GM21529 (cell line): Measurements from ENCODE around the gene TIMELESS.
"Not testable (repeated sequence)": the region's sequence is repeated elsewhere in the genome, so short reads cannot be mapped to it uniquely, and the experiment has no call there.

Source experiments
- ATAC-seq: cut with Tn5 transposase; IDR thresholded peaks from one replicate; pipeline ENCODE4 v1.9.1; 2021; ENCODE audit not compliant: unreplicated experiment

TIMELESS gene

DNA sequence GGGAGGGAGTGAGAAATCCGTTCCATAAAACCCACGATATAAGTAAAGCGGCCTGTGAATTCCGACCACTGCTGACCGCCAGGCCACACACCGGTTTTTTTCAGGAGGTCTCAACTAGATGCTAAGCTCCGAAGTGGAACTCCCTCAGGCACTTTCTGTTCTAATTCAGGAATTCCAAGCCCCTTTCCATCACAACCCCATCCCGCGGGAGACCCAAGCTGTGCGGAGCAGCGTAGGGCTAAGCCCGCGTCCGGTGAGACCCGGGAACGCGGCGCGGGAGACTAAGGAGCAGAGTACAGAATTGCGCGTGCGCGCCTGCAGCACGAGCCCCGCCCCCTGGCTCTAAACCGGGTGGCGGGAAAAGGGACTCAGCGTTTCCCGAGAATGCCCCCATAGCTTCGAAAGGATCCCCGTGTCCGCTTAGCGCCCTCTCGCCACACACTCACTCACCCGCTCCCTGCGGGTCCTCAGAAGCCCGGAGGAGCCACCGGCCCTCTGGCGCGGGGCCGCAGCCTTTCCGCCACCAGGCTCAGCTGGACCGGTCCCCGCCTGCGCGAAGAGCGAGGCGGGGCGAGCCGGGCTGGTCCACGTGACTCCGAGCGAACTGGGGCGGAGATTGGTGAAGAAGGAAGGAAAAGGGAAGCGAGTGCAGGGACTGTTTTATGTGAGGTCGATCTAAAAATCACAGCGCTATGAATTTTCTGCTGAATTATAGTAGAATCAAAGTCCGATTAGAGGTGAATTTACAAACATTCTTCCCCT is at the start of gene TIMELESS:
TSS of gene TIMELESS (minus strand) at position 567 of the 762 bp plus-strand sequence. CDS start 15,256 bp downstream, outside the sequence.
- ATAC-seq = peak; percentile 93

- ATAC-seq = not testable (repeated sequence)
These were observed 49.1 kb upstream of the TIMELESS start for GRCh38 chr12:56498126-56498902.

- ATAC-seq = not testable (repeated sequence)
These were observed 47.5 kb upstream of the TIMELESS start for GRCh38 chr12:56496704-56497103.

GRCh38 chr12:56494481-56494880 is 45.3 kb upstream of the TIMELESS start:
- not testable (repeated sequence) for ATAC-seq

DNA sequence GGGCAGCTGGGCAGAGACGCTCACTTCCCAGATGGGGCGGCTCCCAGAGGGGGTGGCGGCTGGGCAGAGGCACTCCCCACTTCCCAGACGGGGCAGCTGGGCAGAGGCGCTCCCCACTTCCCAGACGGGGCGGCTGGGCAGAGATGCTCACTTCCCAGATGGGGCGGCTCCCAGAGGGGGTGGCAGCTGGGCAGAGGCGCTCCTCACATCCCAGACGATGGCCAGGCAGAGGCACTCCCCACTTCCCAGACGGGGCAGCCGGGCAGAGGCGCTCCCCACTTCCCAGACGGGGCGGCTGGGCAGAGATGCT is 44.8 kb upstream of the TIMELESS start:
- ATAC-seq = not testable (repeated sequence)

DNA sequence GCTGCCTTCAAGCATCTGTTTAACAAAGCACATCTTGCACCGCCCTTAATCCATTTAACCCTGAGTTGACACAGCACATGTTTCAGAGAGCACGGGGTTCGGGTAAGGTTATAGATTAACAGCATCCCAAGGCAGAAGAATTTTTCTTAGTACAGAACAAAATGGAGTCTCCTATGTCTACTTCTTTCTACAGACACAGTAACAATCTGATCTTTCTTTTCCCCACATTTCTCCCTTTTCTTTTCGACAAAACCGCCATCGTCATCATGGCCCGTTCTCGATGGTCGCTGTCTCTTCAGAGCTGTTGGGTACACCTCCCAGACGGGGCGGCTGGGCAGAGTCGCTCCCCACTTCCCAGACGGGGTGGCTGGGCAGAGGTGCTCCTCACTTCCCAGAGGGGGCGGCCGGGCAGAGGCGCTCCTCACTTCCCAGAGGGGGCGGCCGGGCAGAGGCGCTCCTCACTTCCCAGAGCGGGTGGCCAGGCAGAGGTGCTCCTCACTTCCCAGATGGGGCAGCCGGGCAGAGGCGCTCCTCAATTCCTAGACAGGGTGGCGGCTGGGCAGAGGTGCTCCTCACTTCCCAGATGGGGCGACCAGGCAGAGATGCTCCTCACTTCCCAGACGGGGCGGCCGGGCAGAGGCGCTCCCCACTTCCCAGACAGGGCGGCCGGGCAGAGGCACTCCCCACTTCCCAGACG is 44.3 kb upstream of the TIMELESS start:
- not testable (repeated sequence) for ATAC-seq

DNA sequence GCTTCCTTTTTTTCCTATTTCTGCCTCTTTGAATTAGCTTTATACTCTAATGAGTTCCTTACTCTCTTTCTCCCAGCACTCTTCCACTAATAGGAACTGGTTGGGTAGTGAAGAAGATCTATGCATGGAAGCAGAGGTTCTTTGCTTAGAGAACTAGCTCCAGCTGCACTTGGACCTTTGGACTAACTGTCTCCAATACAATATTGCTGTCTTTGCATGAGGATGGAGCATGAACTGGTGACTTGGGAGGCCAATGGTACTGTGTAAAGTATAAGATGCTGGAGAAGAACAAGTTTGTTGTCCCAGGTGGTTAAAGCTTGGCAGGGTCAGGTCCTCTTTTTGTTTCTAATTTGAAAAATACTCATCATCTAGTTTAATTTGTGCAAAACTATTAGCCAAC is 41.1 kb upstream of the TIMELESS start:
- no peak for ATAC-seq

DNA sequence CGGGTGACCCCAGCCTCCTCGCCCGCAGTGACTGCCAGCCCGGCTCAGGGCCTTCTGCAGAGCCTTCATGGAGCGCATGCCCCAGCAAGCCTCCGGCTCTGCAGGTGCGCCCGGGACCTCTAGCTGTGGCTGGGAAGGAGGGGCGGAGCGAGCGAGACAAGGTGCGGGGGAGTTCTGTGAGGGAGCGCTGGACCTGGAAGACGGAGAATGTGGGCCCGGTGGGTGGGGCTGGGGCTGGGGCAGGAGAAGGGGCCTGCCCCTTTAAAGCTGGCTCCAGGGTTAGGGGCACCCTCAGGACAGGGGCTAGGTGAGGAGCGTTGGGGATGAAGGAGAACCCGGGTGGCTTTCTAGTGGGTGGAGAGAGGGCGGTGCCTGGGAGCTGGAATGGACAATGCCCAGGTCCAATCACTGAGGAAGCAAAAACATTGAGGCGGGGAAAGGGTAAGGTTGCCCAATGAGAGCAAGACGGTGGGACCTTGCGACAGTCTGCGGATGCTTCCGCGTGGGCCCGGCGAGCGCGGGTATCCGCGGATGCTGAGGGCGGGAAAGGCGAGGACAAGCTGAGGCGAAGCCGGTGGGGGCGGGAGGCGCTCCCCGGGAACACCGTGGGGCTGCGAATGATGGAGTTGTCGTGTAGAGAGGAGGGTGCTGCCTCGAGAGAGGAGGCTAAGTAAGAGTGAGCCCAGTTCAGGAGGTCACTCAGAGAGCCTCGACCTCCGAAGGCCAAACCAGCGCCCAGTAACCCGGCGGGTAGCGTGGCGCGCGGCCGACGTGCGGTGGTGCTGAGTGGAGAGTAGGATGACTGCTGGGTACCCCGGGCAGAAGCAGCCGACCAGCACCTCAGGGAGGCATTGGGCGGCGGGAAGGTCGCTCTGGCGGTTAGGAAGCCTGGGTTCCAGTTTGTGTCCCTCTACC is 39.1 kb upstream of the TIMELESS start, which contains the start of gene GLS2:
TSS of gene GLS2 (minus strand) at position 121 of the 915 bp plus-strand sequence. CDS start at position 78, 43 bp downstream.
- ATAC-seq = peak; percentile 92

DNA sequence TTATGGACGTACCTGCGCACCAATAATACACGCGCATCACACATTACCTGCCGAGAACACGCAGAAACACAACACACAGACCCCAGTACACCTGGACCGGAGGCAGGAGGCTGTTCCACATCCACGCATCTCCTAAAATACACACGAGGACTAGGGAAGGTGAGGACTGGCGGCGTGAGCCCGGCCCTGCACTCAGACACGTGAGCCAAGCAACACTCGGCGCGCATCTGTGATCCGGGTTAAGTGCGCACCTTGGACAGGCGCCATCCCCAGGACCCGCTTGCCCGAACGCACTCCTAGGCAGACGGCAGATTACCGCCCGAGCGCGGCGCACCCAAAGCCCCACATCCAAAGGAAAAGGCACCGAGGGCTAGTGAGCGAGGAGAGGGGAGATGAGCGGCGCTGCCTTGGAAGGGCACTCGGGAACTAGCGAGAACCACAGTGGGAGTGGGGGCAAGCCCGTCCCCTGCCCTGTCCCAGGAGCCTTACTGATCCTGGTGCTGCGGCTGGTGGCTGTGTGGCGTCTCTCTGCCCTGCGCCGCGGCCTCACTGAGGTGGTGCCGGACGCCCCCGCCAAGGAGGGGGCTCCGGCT is 38.3 kb upstream of the TIMELESS start:
- ATAC-seq = peak; percentile 27

- no peak for ATAC-seq
These were observed 37.5 kb upstream of the TIMELESS start for GRCh38 chr12:56486694-56487093.

GRCh38 chr12:56484566-56484965 is 35.3 kb upstream of the TIMELESS start:
- ATAC-seq = no peak

DNA sequence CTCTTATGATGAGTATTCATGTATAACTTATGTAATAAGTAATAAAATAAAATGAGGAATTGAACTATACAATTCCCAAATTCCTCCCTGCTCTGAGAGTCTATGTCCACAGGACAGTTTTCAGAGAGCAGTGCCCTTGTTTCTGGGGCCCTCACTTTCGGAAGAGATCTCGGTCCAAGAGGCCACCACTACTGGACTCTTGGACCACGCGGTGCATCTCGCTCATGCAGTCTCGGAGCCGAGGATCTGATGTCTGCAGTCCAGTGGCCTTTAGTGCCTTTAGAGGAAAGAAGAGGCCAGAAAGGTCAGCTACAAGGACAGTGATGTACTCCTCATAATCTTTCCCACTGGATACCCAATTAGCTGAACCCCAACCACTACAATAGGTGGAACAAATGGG is 30.4 kb upstream of the TIMELESS start:
- ATAC-seq = no peak

DNA sequence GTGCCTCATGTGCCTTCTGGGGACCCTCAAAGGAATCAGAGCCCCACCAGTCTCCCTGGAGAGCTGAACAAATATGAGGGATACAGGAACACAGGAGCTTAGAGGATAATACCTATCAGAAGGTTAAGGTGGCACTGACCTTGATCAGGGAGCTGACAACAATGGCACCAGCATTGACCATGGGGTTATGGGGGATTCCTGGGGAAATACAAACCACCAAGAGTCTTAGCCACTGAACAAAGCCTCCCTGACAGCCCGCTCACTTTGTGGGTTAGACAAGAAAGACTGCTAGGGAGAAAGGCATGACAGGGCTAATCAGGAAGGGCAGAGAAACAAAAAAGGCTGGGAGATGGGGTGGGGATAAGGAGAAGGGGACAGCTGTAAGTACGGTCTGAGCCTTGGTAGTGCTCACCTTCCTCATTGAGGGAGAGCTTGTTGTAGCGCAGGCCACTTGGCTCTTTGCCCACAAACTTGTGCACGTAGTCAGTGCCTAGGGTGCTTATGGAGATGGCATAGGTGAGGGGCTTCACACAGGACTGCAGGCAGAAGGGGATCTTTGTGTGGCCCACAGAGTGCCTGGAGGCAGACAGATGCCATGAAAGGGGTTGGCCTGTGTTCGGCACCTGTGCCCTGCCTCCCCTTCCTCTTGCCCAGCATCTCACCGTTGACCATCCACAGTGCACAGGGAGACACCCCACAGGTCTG is 28.4 kb upstream of the TIMELESS start:
- ATAC-seq = no peak

GRCh38 chr12:56476972-56477432 is 27.8 kb upstream of the TIMELESS start:
- ATAC-seq = no peak

DNA sequence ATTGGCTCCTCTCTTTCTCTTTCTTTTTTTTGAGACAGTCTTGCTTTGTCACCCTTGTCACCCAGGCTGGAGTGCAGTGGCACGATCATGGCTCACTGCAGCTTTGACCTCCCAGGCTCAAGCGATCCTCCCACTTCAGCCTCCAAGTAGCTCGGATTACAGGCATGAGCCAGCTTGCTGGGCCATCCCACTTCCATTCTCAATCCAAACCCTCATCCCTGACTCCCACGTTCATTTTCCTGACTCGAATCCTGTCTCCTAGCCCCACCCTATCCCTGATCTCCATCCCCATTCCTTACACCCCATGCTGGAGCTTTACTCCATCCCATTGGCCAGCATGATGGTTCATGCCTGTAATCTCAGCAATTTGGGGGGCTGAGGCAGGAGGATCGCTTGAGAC is 26.9 kb upstream of the TIMELESS start:
- no peak for ATAC-seq

DNA sequence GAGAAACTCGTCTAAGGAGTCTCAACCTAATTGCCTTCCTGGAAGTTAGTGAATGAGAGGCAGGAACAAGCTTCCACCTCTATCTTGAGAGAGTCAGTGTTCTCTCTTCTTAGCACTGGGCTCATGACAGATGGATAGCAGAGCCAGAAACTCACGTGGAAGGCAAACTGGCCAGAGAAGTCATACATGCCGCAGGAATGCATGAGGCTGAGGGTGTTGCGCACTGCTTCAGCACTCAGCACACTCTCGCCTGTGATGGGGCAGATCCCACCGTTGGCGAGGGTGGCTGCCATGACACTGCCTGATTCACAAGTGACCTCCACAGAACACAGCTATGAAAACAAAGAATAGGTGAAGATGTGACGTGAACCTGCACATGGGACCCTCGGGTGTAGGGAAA is 25.2 kb upstream of the TIMELESS start:
- ATAC-seq = no peak

- no peak for ATAC-seq
These were observed 20.0 kb upstream of the TIMELESS start for GRCh38 chr12:56469007-56469930.
